Effector memory CD8-positive, alpha-beta T cell (primary cell): ENCODE results near the gene RGL1.

ENCODE experiments used
- ATAC-seq: fragments of 150-1000 bp; cut with Tn5 transposase; replicated peaks from 2 replicates; pipeline ENCODE4 v1.10.0; 2021; ENCODE audit warnings: mild to moderate bottlenecking, moderate library complexity
- DNase-seq, 3 experiments: peaks; one replicate each; pipeline ENCODE4 v3.0.0; 2021
- H3K27ac Mint-ChIP-seq, 2 donors: one replicate each; pipeline ENCODE4 v1.8.0; 2022; ENCODE audit warnings: mild to moderate bottlenecking in 2 of 2, mixed read lengths in 2 of 2, moderate library complexity in 2 of 2
- H3K27me3 Mint-ChIP-seq, 2 donors: one replicate each; pipeline ENCODE4 v1.8.0; 2022; ENCODE audit warnings: mixed read lengths in 2 of 2
- H3K36me3 Mint-ChIP-seq: one replicate; pipeline ENCODE4 v1.8.0; 2022; ENCODE audit warnings: mild to moderate bottlenecking, moderate library complexity, mixed read lengths; ENCODE audit not compliant: insufficient read depth
- H3K4me1 Mint-ChIP-seq, 2 donors: one replicate each; pipeline ENCODE4 v1.8.0; 2022; ENCODE audit warnings: low read depth in 2 of 2, mixed read lengths in 2 of 2
- H3K4me3 Mint-ChIP-seq, 2 donors: one replicate each; pipeline ENCODE4 v1.8.0; 2022; ENCODE audit warnings: mild to moderate bottlenecking in 2 of 2, mixed read lengths in 2 of 2, moderate library complexity in 2 of 2
- H3K9me3 Mint-ChIP-seq, 2 donors: one replicate each; pipeline ENCODE4 v1.8.0; 2022; ENCODE audit warnings: mixed read lengths in 2 of 2

Gene RGL1

GRCh38 chr1:183898001-183898396 is 93.1 kb downstream of the RGL1 start:
- Mint-ChIP-seq H3K27ac (no peak overlapping the region), H3K4me3 (no peak overlapping the region), H3K27me3 (no peaks in the 10 kb centered on the region)

GRCh38 chr1:183898610-183899009 is 93.7 kb downstream of the RGL1 start:
- ATAC-seq (no peak), DNase-seq (no peak)
- H3K27me3 Mint-ChIP-seq: no peaks in the 10 kb centered on the region
- H3K4me1 Mint-ChIP-seq: no peaks in the 10 kb centered on the region
- H3K9me3 Mint-ChIP-seq: no peaks in the 10 kb centered on the region
- H3K4me3 Mint-ChIP-seq: no peak overlapping the region
- no peaks in the 10 kb centered on the region for H3K36me3 Mint-ChIP-seq
- no peak overlapping the region for H3K27ac Mint-ChIP-seq

More at GRCh38 chr1:183898001-183898396, 93.1 kb downstream of the RGL1 start:
- Mint-ChIP-seq H3K36me3 (no peaks in the 10 kb centered on the region), H3K4me1 (no peaks in the 10 kb centered on the region), H3K9me3 (no peaks in the 10 kb centered on the region)
- ATAC-seq: no peak
- DNase-seq: no peak

GRCh38 chr1:183901748-183902330 is 96.9 kb downstream of the RGL1 start:
- H3K9me3 Mint-ChIP-seq: no peaks in the 10 kb centered on the region
- DNase-seq (no peak), ATAC-seq (no peak)
- H3K27me3 Mint-ChIP-seq: no peaks in the 10 kb centered on the region
- no peaks in the 10 kb centered on the region for H3K4me1 Mint-ChIP-seq
- H3K27ac Mint-ChIP-seq: no peak overlapping the region
- H3K36me3 Mint-ChIP-seq: no peaks in the 10 kb centered on the region
- H3K4me3 Mint-ChIP-seq: no peak overlapping the region

- H3K27me3 Mint-ChIP-seq: no peaks in the 10 kb centered on the region
- H3K27ac Mint-ChIP-seq: no peak overlapping the region
- no peak for ATAC-seq
- no peaks in the 10 kb centered on the region for H3K36me3 Mint-ChIP-seq
- H3K4me1 Mint-ChIP-seq: no peaks in the 10 kb centered on the region
- no peaks in the 10 kb centered on the region for H3K9me3 Mint-ChIP-seq
- no peak overlapping the region for H3K4me3 Mint-ChIP-seq
- DNase-seq: no peak
Observed at GRCh38 chr1:183903101-183903500, 98.2 kb downstream of the RGL1 start.

- no peak for DNase-seq
- Mint-ChIP-seq H3K36me3 (no peaks in the 10 kb centered on the region), H3K4me1 (peaks cover 0 to 5% of the 10 kb centered on the region in 2 donors), H3K27ac (no peak overlapping the region), H3K27me3 (no peaks in the 10 kb centered on the region), H3K9me3 (no peaks in the 10 kb centered on the region), H3K4me3 (no peak overlapping the region)
- no peak for ATAC-seq
Observed at GRCh38 chr1:183905508-183906113, 100.7 kb downstream of the RGL1 start.

GRCh38 chr1:183907070-183907469 is 102.2 kb downstream of the RGL1 start:
- Mint-ChIP-seq H3K36me3 (no peaks in the 10 kb centered on the region), H3K27me3 (no peaks in the 10 kb centered on the region), H3K4me3 (no peak overlapping the region), H3K27ac (peak overlapping the region in 1 of 2 donors; percentile 2), H3K4me1 (peaks cover 0 to 5% of the 10 kb centered on the region in 2 donors), H3K9me3 (no peaks in the 10 kb centered on the region)
- DNase-seq (no peak), ATAC-seq (no peak)

- peaks cover 0 to 5% of the 10 kb centered on the region in 2 donors for H3K4me1 Mint-ChIP-seq
- no peaks in the 10 kb centered on the region for H3K27me3 Mint-ChIP-seq
- peak overlapping the region in 1 of 2 donors; percentile 7 for H3K27ac Mint-ChIP-seq
- H3K9me3 Mint-ChIP-seq: no peaks in the 10 kb centered on the region
- no peak overlapping the region for H3K4me3 Mint-ChIP-seq
- no peak for ATAC-seq
- no peak for DNase-seq
- no peaks in the 10 kb centered on the region for H3K36me3 Mint-ChIP-seq
Observed at GRCh38 chr1:183908079-183908478, 103.2 kb downstream of the RGL1 start.

- DNase-seq (no peak), ATAC-seq (no peak)
- Mint-ChIP-seq H3K27ac (peak overlapping the region in 1 of 2 donors; percentile 7), H3K4me3 (no peak overlapping the region), H3K27me3 (no peaks in the 10 kb centered on the region), H3K36me3 (no peaks in the 10 kb centered on the region), H3K9me3 (no peaks in the 10 kb centered on the region), H3K4me1 (peaks cover 0 to 5% of the 10 kb centered on the region in 2 donors)
Observed at GRCh38 chr1:183909672-183910071, 104.8 kb downstream of the RGL1 start.

GRCh38 chr1:183910845-183911244 is 105.9 kb downstream of the RGL1 start:
- no peaks in the 10 kb centered on the region for H3K27me3 Mint-ChIP-seq
- no peaks in the 10 kb centered on the region for H3K9me3 Mint-ChIP-seq
- no peak for ATAC-seq
- H3K27ac Mint-ChIP-seq: no peak overlapping the region
- H3K36me3 Mint-ChIP-seq: peaks cover 3% of the 10 kb centered on the region
- no peak for DNase-seq
- H3K4me1 Mint-ChIP-seq: peaks cover 3 to 7% of the 10 kb centered on the region in 2 donors
- H3K4me3 Mint-ChIP-seq: no peak overlapping the region

GRCh38 chr1:183911285-183911684 is 106.4 kb downstream of the RGL1 start:
- Mint-ChIP-seq H3K4me3 (no peak overlapping the region), H3K4me1 (peaks cover 7 to 11% of the 10 kb centered on the region in 2 donors), H3K9me3 (no peaks in the 10 kb centered on the region), H3K27me3 (no peaks in the 10 kb centered on the region), H3K27ac (no peak overlapping the region), H3K36me3 (peaks cover 3% of the 10 kb centered on the region)
- DNase-seq (no peak), ATAC-seq (no peak)

- Mint-ChIP-seq H3K36me3 (peaks cover 3% of the 10 kb centered on the region), H3K27me3 (no peaks in the 10 kb centered on the region), H3K4me3 (no peak overlapping the region), H3K4me1 (peaks cover 10 to 15% of the 10 kb centered on the region in 2 donors), H3K9me3 (no peaks in the 10 kb centered on the region), H3K27ac (no peak overlapping the region)
- ATAC-seq (no peak), DNase-seq (no peak)
Observed at GRCh38 chr1:183912265-183912886, 107.5 kb downstream of the RGL1 start.

- H3K27ac Mint-ChIP-seq: no peak overlapping the region
- H3K36me3 Mint-ChIP-seq: peaks cover 3% of the 10 kb centered on the region
- H3K9me3 Mint-ChIP-seq: no peaks in the 10 kb centered on the region
- no peak for ATAC-seq
- H3K4me1 Mint-ChIP-seq: peaks cover 10 to 15% of the 10 kb centered on the region in 2 donors
- no peak overlapping the region for H3K4me3 Mint-ChIP-seq
- DNase-seq: no peak
- no peaks in the 10 kb centered on the region for H3K27me3 Mint-ChIP-seq
Observed at GRCh38 chr1:183913567-183913993, 108.7 kb downstream of the RGL1 start.

GRCh38 chr1:183914276-183914675 is 109.4 kb downstream of the RGL1 start:
- peaks cover 3% of the 10 kb centered on the region for H3K36me3 Mint-ChIP-seq
- no peaks in the 10 kb centered on the region for H3K27me3 Mint-ChIP-seq
- H3K27ac Mint-ChIP-seq: no peak overlapping the region
- ATAC-seq (no peak), DNase-seq (no peak)
- no peak overlapping the region for H3K4me3 Mint-ChIP-seq
- no peaks in the 10 kb centered on the region for H3K9me3 Mint-ChIP-seq
- peaks cover 10 to 15% of the 10 kb centered on the region in 2 donors for H3K4me1 Mint-ChIP-seq

- H3K4me1 Mint-ChIP-seq: peaks cover 10 to 12% of the 10 kb centered on the region in 2 donors
- no peak for ATAC-seq
- H3K27ac Mint-ChIP-seq: no peak overlapping the region
- no peak for DNase-seq
- H3K27me3 Mint-ChIP-seq: no peaks in the 10 kb centered on the region
- H3K9me3 Mint-ChIP-seq: no peaks in the 10 kb centered on the region
- H3K4me3 Mint-ChIP-seq: no peak overlapping the region
- H3K36me3 Mint-ChIP-seq: peaks cover 3% of the 10 kb centered on the region
Observed at GRCh38 chr1:183914891-183915290, 110.0 kb downstream of the RGL1 start.
